RWPE1 (cell line): Measurements from ENCODE around the gene MAML1.
A peak's percentile ranks its signal among the peaks of the same experiment; 100 is the strongest.

Source experiments
- CTCF ChIA-PET: fragments of 350-600 bp; sonication (Branson Sonifier 250); formaldehyde crosslinking; extraction: SDS; loops from one replicate; lab custom pipeline; 2021; lab: Yijun Ruan, JAX
- POLR2A ChIA-PET: fragments of 400-600 bp; formaldehyde crosslinking; extraction: SDS; loops from one replicate; lab custom pipeline; 2020; ENCODE audit warnings: antibody characterized with exemption; ENCODE audit not compliant: low non-redundant PET; lab: Yijun Ruan, JAX
- DNase-seq: peaks from one replicate; pipeline ENCODE4 v3.0.0; 2012; ENCODE audit warnings: low spot score
- H3K27ac ChIP-seq: fragments of 450-650 bp; 2 replicates; pipeline ENCODE4 v1.5.1; 2017
- TF ChIP-seq, protein P1 (sequence below): fragments of 450-650 bp; conservative IDR thresholded peaks from 2 replicates; pipeline ENCODE4 v1.5.1; 2017; ENCODE audit warnings: low read depth, mild to moderate bottlenecking

Gene MAML1

DNA sequence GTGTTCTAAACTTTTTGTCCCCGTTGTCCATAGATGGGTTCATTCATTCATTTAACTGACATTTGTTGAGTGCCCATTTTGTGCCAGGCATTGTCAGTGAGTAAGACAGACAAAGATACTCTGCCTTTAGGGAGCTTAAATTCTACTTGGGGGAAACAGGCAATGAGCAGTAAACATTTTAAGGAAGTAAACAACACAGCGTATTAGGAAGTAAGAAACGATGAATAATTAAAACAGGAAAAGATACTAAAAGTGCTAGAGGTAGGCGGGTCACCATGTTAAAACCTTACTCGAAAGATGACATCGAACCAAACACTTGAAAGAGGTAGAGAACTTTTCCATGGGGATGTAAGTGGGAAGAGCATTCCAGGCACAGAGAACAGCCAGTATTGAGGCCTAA is 5.5 kb upstream of the MAML1 start:
- ChIA-PET CTCF (no interaction called here), POLR2A (no interaction called here)
- TF ChIP-seq, protein P1, sequence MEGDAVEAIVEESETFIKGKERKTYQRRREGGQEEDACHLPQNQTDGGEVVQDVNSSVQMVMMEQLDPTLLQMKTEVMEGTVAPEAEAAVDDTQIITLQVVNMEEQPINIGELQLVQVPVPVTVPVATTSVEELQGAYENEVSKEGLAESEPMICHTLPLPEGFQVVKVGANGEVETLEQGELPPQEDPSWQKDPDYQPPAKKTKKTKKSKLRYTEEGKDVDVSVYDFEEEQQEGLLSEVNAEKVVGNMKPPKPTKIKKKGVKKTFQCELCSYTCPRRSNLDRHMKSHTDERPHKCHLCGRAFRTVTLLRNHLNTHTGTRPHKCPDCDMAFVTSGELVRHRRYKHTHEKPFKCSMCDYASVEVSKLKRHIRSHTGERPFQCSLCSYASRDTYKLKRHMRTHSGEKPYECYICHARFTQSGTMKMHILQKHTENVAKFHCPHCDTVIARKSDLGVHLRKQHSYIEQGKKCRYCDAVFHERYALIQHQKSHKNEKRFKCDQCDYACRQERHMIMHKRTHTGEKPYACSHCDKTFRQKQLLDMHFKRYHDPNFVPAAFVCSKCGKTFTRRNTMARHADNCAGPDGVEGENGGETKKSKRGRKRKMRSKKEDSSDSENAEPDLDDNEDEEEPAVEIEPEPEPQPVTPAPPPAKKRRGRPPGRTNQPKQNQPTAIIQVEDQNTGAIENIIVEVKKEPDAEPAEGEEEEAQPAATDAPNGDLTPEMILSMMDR, result no peak
- no peak overlapping the region for H3K27ac ChIP-seq
- DNase-seq, result no peak

DNA sequence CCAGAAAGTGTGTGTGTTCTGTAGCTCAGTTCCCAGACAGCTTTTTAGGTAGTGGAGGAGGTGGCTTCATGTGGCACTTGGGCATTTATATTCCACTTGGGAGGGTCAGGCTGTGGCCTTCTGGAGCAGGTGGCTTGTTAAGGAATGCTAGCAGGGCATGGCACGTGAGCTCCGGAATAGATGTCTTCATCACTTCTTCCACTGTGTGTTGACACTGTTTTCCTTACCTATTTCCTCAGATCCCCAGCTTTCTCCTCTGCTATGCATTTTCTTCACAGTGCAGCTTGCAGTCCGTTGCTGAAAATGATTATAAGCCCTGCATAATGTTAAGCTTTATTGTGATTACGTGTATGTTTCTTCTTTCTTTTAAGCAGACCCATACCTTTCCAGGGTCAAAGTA is 3.3 kb upstream of the MAML1 start:
- H3K27ac ChIP-seq, result no peak overlapping the region
- ChIA-PET CTCF (no interaction called here), POLR2A (no interaction called here)
- no peak for DNase-seq
- TF ChIP-seq, protein P1, result no peak

DNA sequence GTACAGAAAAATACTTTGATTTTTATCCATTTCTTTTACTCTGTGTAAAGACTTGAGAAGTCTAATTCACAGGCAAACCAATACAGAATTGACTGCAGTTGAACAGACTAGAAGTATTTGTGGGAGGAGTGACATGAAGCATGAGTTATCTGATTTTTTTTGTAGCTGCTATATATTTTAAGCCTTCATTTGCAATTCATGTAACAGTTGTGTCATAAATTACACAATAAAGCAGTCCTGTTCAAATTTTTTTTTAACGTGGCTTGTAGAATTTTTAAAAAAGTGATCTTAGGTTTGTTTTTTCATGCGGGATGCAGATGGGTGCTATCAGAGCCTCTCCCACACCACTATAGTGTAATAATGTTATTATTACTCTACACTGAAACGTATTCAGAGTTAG is 2.9 kb upstream of the MAML1 start:
- POLR2A ChIA-PET, result interaction anchor here (0.5 kb wide), 1 partner anchor 41 kb away, joined by 7 read pairs; no protein-coding TSS in a partner anchor
- no peak for DNase-seq
- CTCF ChIA-PET, result no interaction called here
- no peak overlapping the region for H3K27ac ChIP-seq
- TF ChIP-seq, protein P1, result no peak

DNA sequence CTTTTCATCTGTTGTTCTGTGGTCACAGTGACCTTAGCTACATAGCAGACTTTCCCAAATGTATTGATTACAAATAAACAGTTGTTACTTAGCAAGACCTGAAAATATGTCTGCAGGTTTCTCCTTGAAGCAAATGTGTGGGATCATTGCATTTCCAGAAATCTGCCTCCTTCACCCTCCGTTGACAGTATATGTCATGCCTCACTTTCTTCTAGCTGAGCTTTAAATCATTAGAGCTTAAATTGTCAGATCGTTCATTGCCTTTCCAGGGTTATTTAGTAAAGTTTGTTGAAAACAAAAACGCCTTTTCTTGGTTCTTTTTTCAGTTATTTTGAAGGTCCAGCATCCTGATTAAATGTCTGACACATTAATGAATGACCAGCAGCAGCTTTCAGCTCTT is 2.3 kb upstream of the MAML1 start:
- TF ChIP-seq, protein P1, result no peak
- DNase-seq, result no peak
- no peak overlapping the region for H3K27ac ChIP-seq
- POLR2A ChIA-PET, result interaction anchor here (0.5 kb wide), 1 partner anchor 41 kb away, joined by 7 read pairs; no protein-coding TSS in a partner anchor
- CTCF ChIA-PET, result no interaction called here

DNA sequence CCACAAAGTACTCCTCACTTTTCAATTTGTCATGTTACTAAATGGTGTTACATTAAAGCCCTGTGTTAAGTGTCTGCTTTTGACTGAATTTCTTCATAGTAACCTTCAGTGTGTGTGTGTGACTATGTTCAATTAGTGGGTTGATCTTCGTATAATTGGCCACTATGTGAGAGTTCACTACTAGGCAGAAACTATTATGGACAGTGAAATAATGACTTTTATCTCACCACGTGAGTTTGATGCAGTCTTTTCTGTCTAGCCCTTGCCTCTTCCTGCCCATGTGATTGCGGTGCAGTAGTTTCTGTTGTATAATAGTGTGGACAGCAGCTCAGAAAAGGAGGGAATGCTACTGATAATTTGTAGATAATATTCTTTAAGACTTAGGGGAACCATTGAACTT is 1.8 kb upstream of the MAML1 start:
- ChIA-PET POLR2A (no interaction called here), CTCF (interaction anchor here (0.7 kb wide), 1 partner anchor 99 kb away, joined by 5 read pairs; no protein-coding TSS in a partner anchor)
- TF ChIP-seq, protein P1, result no peak
- no peak for DNase-seq
- H3K27ac ChIP-seq, result no peak overlapping the region

DNA sequence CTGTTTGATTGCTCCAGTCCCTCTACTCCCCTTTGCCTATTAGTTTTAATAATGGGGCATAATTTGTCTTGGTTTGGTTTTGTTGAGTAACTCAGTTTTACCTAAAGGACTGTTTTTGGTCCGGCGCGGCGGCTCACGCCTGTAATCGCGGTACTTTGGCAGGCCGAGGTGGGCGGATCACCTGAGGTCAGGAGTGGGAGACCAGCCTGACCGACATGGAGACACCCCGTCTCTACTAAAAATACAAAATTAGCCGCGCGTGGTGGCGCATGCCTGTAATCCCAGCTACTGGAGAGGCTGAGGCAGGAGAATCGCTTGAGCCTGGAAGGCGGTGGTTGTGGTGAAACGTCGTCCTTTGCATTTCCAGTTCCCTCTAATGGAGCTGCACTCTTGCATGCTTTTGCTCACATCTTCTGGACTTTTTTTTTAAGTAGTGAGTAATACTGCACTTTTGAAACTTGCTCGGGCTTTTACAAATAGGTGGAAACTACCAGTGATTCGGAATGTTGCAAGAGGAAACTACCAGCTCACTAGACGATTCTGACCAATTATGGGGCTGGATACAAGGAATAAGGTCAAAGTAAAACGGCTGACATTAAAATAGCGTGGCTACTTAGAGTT is 721 bp upstream of the MAML1 start:
- DNase-seq, result peak; percentile 79
- POLR2A ChIA-PET, result interaction anchor here (0.6 to 1.2 kb wide), 3 partner anchors 30 to 108 kb away, joined by 3 to 5 read pairs (median 3); partner anchors contain the start of genes HNRNPH1 and SQSTM1
- H3K27ac ChIP-seq, result peak overlapping the region; percentile 91
- CTCF ChIA-PET, result interaction anchor here (0.7 to 1.2 kb wide), 3 partner anchors 31 to 90 kb away, joined by 3 to 6 read pairs (median 5); no protein-coding TSS in a partner anchor
- TF ChIP-seq, protein P1, result no peak
